ENCODE data around the gene C1QTNF9.
"Not testable (repeated sequence)": the region's sequence is repeated elsewhere in the genome, so short reads cannot be mapped to it uniquely, and the experiment has no call there.

Gene C1QTNF9

GRCh38 chr13:24309300-24309699, at the start of gene C1QTNF9:
C1QTNF9 (plus strand) TSS chr13:24309580; CDS start chr13:24316004, 6,424 bp downstream.
- in situ Hi-C loops (cut with MboI; ENCODE audit: low sequenced_read_pairs): not testable (repeated sequence)

GRCh38 chr13:24261566-24261965, 47.8 kb upstream of the C1QTNF9 start:
- in situ Hi-C loops (cut with MboI; ENCODE audit: low sequenced_read_pairs): no loop called here

- in situ Hi-C loops (cut with MboI; ENCODE audit: low sequenced_read_pairs): no loop called here
Measured at GRCh38 chr13:24263632-24264031, 45.7 kb upstream of the C1QTNF9 start.

GRCh38 chr13:24264976-24265375, 44.4 kb upstream of the C1QTNF9 start:
- in situ Hi-C loops (cut with MboI; ENCODE audit: low sequenced_read_pairs): no loop called here

GRCh38 chr13:24265453-24265852, 43.9 kb upstream of the C1QTNF9 start:
- in situ Hi-C loops (cut with MboI; ENCODE audit: low sequenced_read_pairs): no loop called here

GRCh38 chr13:24267274-24267673, 42.1 kb upstream of the C1QTNF9 start:
- in situ Hi-C loops (cut with MboI; ENCODE audit: low sequenced_read_pairs): no loop called here

GRCh38 chr13:24267801-24268200, 41.6 kb upstream of the C1QTNF9 start:
- in situ Hi-C loops (cut with MboI; ENCODE audit: low sequenced_read_pairs): no loop called here

GRCh38 chr13:24269821-24270220, 39.6 kb upstream of the C1QTNF9 start:
- in situ Hi-C loops (cut with MboI; ENCODE audit: low sequenced_read_pairs): no loop called here

- in situ Hi-C loops (cut with MboI; ENCODE audit: low sequenced_read_pairs): no loop called here
Measured at GRCh38 chr13:24270639-24271141, 38.7 kb upstream of the C1QTNF9 start.

- in situ Hi-C loops (cut with MboI; ENCODE audit: low sequenced_read_pairs): no loop called here
Measured at GRCh38 chr13:24271231-24271600, 38.2 kb upstream of the C1QTNF9 start.

GRCh38 chr13:24271601-24272451, 37.6 kb upstream of the C1QTNF9 start:
- in situ Hi-C loops (cut with MboI; ENCODE audit: low sequenced_read_pairs): no loop called here

GRCh38 chr13:24272452-24273161, 36.8 kb upstream of the C1QTNF9 start:
- in situ Hi-C loops (cut with MboI; ENCODE audit: low sequenced_read_pairs): no loop called here

GRCh38 chr13:24273926-24274325, 35.5 kb upstream of the C1QTNF9 start:
- in situ Hi-C loops (cut with MboI; ENCODE audit: low sequenced_read_pairs): no loop called here

- in situ Hi-C loops (cut with MboI; ENCODE audit: low sequenced_read_pairs): no loop called here
Measured at GRCh38 chr13:24274452-24275021, 34.8 kb upstream of the C1QTNF9 start.

- in situ Hi-C loops (cut with MboI; ENCODE audit: low sequenced_read_pairs): no loop called here
Measured at GRCh38 chr13:24275041-24275440, 34.3 kb upstream of the C1QTNF9 start.

GRCh38 chr13:24276306-24276705, 33.1 kb upstream of the C1QTNF9 start:
- in situ Hi-C loops (cut with MboI; ENCODE audit: low sequenced_read_pairs): no loop called here

- in situ Hi-C loops (cut with MboI; ENCODE audit: low sequenced_read_pairs): no loop called here
Measured at GRCh38 chr13:24276861-24277260, 32.5 kb upstream of the C1QTNF9 start.

- in situ Hi-C loops (cut with MboI; ENCODE audit: low sequenced_read_pairs): no loop called here
Measured at GRCh38 chr13:24277761-24278160, 31.6 kb upstream of the C1QTNF9 start.

GRCh38 chr13:24279327-24280110, 29.9 kb upstream of the C1QTNF9 start:
- in situ Hi-C loops (cut with MboI; ENCODE audit: low sequenced_read_pairs): no loop called here

GRCh38 chr13:24280720-24281119, 28.7 kb upstream of the C1QTNF9 start:
- in situ Hi-C loops (cut with MboI; ENCODE audit: low sequenced_read_pairs): no loop called here
